HepG2 (cell line): ENCODE measurements around the gene GPBAR1. TPM values are rescaled to one million over a fixed set of nuclear protein-coding genes. Genes with fewer than 3 reads are reported as not detected.

Source experiments
- AKAP8 ChIP-seq: sonication (generic); formaldehyde crosslinking; IDR thresholded peaks from 2 replicates; pipeline ENCODE4 v1.5.1; 2020; ENCODE audit warnings: mild to moderate bottlenecking, missing genetic modification reagents
- HBP1 ChIP-seq: IDR thresholded peaks from 2 replicates; pipeline ENCODE4 v1.6.1; 2016; ENCODE audit warnings: low read depth, control low read depth
- MIER3 ChIP-seq: IDR thresholded peaks from 2 replicates; pipeline ENCODE4 v1.6.1; 2016; ENCODE audit warnings: missing compliant biosample characterization, borderline replicate concordance
- MYC ChIP-seq: sonication (generic); formaldehyde crosslinking; IDR thresholded peaks from 2 replicates; pipeline ENCODE4 v1.9.0; 2021; ENCODE audit warnings: missing genetic modification reagents, borderline replicate concordance
- POLR2AphosphoS2 ChIP-seq: IDR thresholded peaks from 2 replicates; pipeline ENCODE4 v1.6.1; 2011; ENCODE audit warnings: low read depth, low read length, improper control_type of control experiment
- REXO4 ChIP-seq: sonication (generic); formaldehyde crosslinking; IDR thresholded peaks from 2 replicates; pipeline ENCODE4 v1.8.0; 2022; ENCODE audit warnings: missing genetic modification reagents, mild to moderate bottlenecking, borderline replicate concordance
- ZC3H4 ChIP-seq: sonication (generic); formaldehyde crosslinking; IDR thresholded peaks from 2 replicates; pipeline ENCODE4 v1.4.0; 2020; ENCODE audit warnings: missing genetic modification reagents, borderline replicate concordance
- ZNF251 ChIP-seq: sonication (generic); formaldehyde crosslinking; IDR thresholded peaks from 2 replicates; pipeline ENCODE4 v1.9.0; 2021; ENCODE audit warnings: mild to moderate bottlenecking, missing genetic modification reagents
- ZNF296 ChIP-seq: sonication (generic); formaldehyde crosslinking; conservative IDR thresholded peaks from 2 replicates; pipeline ENCODE4 v1.5.0; 2020; ENCODE audit warnings: mild to moderate bottlenecking, missing genetic modification reagents
- ZNF318 ChIP-seq: sonication (generic); formaldehyde crosslinking; IDR thresholded peaks from 2 replicates; pipeline ENCODE4 v1.4.0; 2020; ENCODE audit warnings: mild to moderate bottlenecking, missing genetic modification reagents
- ZNF572 ChIP-seq: sonication (generic); formaldehyde crosslinking; IDR thresholded peaks from 2 replicates; pipeline ENCODE4 v1.5.1; 2020; ENCODE audit warnings: mild to moderate bottlenecking, missing genetic modification reagents
- ZNF609 ChIP-seq: sonication (generic); formaldehyde crosslinking; IDR thresholded peaks from 2 replicates; pipeline ENCODE4 v1.4.0; 2020; ENCODE audit warnings: mild to moderate bottlenecking, missing genetic modification reagents, borderline replicate concordance
- ZNF768 ChIP-seq: sonication (generic); formaldehyde crosslinking; IDR thresholded peaks from 2 replicates; pipeline ENCODE4 v1.4.0; 2020; ENCODE audit warnings: missing genetic modification reagents
- ZNF883 ChIP-seq: sonication (generic); formaldehyde crosslinking; IDR thresholded peaks from 2 replicates; pipeline ENCODE4 v1.5.1; 2020; ENCODE audit warnings: mild to moderate bottlenecking, missing genetic modification reagents; ENCODE audit errors: not compliant biosample characterization
- polyA plus RNA-seq, 8 experiments: library from polyadenylated mRNA; depleted of rRNA in 3 of 8; stranded (reverse) in 7 of 8; unstranded in 1 of 8; fragments of >200 nt; fragmentation: Illumina TruSeq in 4 of 8; extraction: Trizol in 4 of 8; gene quantifications; 2 replicates each; pipeline versions ENCODE4 v1.2.1 to v1.2.3, GENCODE V29; 2011 to 2016; ENCODE audit warnings: low read depth in 4 of 8, missing spikeins in 1 of 8, mixed read lengths in 1 of 8; ENCODE audit not compliant: insufficient read depth in 1 of 8
- total RNA-seq, 5 experiments: library from RNA; depleted of rRNA; stranded (reverse); fragments of >200 nt; fragmentation: Illumina TruSeq; extraction: Trizol; gene quantifications; 2 replicates each; pipeline ENCODE4 v1.2.3, GENCODE V29; 2016; ENCODE audit warnings: low read depth in 1 of 5

Gene GPBAR1
- total and polyA plus RNA-seq, 2 of the 13 experiments (the other 11 are each of a cell fraction or from before 2014, with no cell fraction given), result 0.05 to 0.09 TPM

- TF ChIP-seq REXO4 (CRISPR knock-in tag) (peak; percentile 54; the same call in 1 of the 2 replicates), ZNF296 (CRISPR knock-in tag) (no peak), POLR2AphosphoS2 (no peak), ZNF318 (CRISPR knock-in tag) (peak; percentile 63; the same call in 1 of the 2 replicates), ZNF572 (CRISPR knock-in tag) (no peak), MIER3 (peak; percentile 68; the same call in 1 of the 2 replicates), ZNF609 (CRISPR knock-in tag) (peak; percentile 4; the same call in 1 of the 2 replicates), ZNF251 (CRISPR knock-in tag) (no peak), ZC3H4 (no peak), ZNF768 (CRISPR knock-in tag) (peak; percentile 75), ZNF883 (CRISPR knock-in tag) (no peak), MYC (CRISPR knock-in tag) (peak; percentile 88), HBP1 (no peak), AKAP8 (peak; percentile 95)
These were observed 9.3 kb downstream of the GPBAR1 start, which contains the start of the genes AAMP and PNKD (continued) for GRCh38 chr2:218269900-218270720.
